IPS DF 19.7 (cell line): Measurements from ENCODE around the gene OR2H2.

Source experiments
- DNase-seq: peaks from one replicate; pipeline ENCODE4 v3.0.0-alpha.2; 2013; ENCODE audit warnings: low read depth, low spot score

OR2H2 gene

DNA sequence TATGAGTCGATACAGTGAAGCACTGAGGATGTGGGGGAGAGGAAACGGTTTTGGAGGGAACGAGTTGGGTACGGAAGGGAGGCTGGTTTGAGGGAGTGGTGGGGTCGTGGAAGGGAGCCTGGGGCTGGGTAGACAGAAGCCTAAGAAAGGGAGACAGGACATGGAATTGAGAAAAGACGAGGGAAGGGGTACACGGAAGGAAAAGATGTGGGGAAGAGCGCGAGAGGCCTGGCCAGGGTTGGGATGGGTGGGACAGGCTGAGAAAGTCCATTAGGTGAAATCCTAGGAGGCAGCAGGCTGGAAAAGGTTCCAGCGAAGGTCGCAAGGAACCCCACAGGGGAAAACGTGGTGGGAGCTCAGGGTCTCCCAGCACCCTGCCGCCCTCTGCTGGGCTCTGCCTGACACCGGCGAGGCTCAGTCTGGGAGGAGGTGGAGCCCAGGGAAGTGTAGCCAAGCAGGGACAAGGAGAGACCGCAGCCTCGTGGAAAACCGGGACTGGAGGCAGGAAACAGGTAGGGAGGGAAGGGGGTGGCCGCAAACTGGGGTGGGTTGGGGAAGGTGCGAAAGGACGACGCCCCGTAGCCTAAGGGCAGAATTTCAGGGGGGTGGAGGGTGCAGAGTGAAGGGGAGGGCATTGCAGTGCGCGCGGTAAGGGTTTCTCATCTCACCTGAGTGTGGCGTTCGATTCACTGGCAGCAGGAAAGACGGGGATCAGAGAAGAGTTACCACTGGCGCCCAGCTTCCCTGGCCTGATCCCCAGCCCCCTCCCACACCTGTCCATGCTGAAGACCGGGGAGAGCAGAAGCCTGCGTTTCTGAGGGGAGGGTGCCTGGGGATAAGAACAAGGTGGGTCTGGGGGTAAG is 43.7 kb downstream of the OR2H2 start:
- no peak for DNase-seq

GRCh38 chr6:29629571-29629970 is 44.6 kb downstream of the OR2H2 start:
- DNase-seq = no peak

- no peak for DNase-seq
Observed at GRCh38 chr6:29630315-29630714, 45.4 kb downstream of the OR2H2 start.

GRCh38 chr6:29631209-29631810 is 46.4 kb downstream of the OR2H2 start:
- DNase-seq = no peak

GRCh38 chr6:29631860-29632731 is 47.2 kb downstream of the OR2H2 start:
- DNase-seq = no peak

GRCh38 chr6:29632789-29633533 is 48.0 kb downstream of the OR2H2 start, which contains the start of gene GABBR1:
GABBR1 (minus strand) TSS chr6:29633183; CDS start chr6:29632385, 798 bp downstream.
- no peak for DNase-seq

- no peak for DNase-seq
Observed at GRCh38 chr6:29633534-29633905, 48.6 kb downstream of the OR2H2 start.

GRCh38 chr6:29637247-29637646 is 52.3 kb downstream of the OR2H2 start:
- no peak for DNase-seq
